Neuronal stem cell (in vitro differentiated cells): ENCODE data around the gene CNMD.

ENCODE experiments used
- DNase-seq: peaks from one replicate; pipeline ENCODE4 v3.0.0-alpha.2; 2013; ENCODE audit warnings: low spot score
- H2AFZ ChIP-seq: one replicate; pipeline ENCODE4 v1.6.1; 2013; ENCODE audit warnings: mild to moderate bottlenecking, low read length, inconsistent platforms
- H2AK5ac ChIP-seq: 2 replicates; pipeline ENCODE4 v1.6.1; 2013; ENCODE audit warnings: low read depth, mild to moderate bottlenecking, inconsistent platforms, low read length, moderate library complexity, mixed read lengths
- H2BK120ac ChIP-seq: 2 replicates; pipeline ENCODE4 v1.6.1; 2013; ENCODE audit warnings: low read depth, mild to moderate bottlenecking, inconsistent platforms, low read length, moderate library complexity, mixed read lengths
- H2BK12ac ChIP-seq: one replicate; pipeline ENCODE4 v1.6.1; 2013; ENCODE audit warnings: low read length, inconsistent platforms
- H2BK15ac ChIP-seq: 2 replicates; pipeline ENCODE4 v1.6.1; 2013; ENCODE audit warnings: mild to moderate bottlenecking, low read length, inconsistent platforms, mixed read lengths
- H2BK5ac ChIP-seq: one replicate; pipeline ENCODE4 v1.6.1; 2013; ENCODE audit warnings: inconsistent platforms, mild to moderate bottlenecking, low read length, moderate library complexity
- H3K14ac ChIP-seq: one replicate; pipeline ENCODE4 v1.6.1; 2013; ENCODE audit warnings: low read length, inconsistent platforms
- H3K18ac ChIP-seq: 2 replicates; pipeline ENCODE4 v1.6.1; 2013; ENCODE audit warnings: low read length, inconsistent platforms
- H3K23ac ChIP-seq: 2 replicates; pipeline ENCODE4 v1.6.1; 2013; ENCODE audit warnings: low read depth, mild to moderate bottlenecking, mixed read lengths, low read length, inconsistent platforms; ENCODE audit not compliant: poor library complexity
- H3K27ac ChIP-seq: replicated peaks from 3 replicates; pipeline ENCODE4 v1.5.1; 2013; ENCODE audit warnings: low read length, inconsistent platforms
- H3K27me3 ChIP-seq, 3 experiments: 2 replicates each; pipeline ENCODE4 v1.6.1; 2013; ENCODE audit warnings: low read length in 3 of 3, mild to moderate bottlenecking in 2 of 3, inconsistent platforms in 1 of 3, low read depth in 1 of 3, mixed read lengths in 1 of 3, moderate library complexity in 1 of 3; ENCODE audit not compliant: control insufficient read depth in 3 of 3, insufficient read depth in 3 of 3
- H3K36me3 ChIP-seq, 2 donors: replicated peaks in 1 of 2; 2 replicates each; pipeline ENCODE4 v1.6.1; 2013; ENCODE audit warnings: low read length in 2 of 2; ENCODE audit not compliant: control insufficient read depth in 2 of 2, insufficient read depth in 2 of 2
- H3K4ac ChIP-seq: 2 replicates; pipeline ENCODE4 v1.6.1; 2013; ENCODE audit warnings: inconsistent platforms, mild to moderate bottlenecking, low read length, moderate library complexity
- H3K4me1 ChIP-seq, 2 donors: 1 replicate in 1 of 2; 2 replicates in 1 of 2; pipeline ENCODE4 v1.6.1; 2013; ENCODE audit warnings: low read length in 2 of 2, low read depth in 1 of 2; ENCODE audit not compliant: control insufficient read depth in 2 of 2, insufficient read depth in 1 of 2
- H3K4me2 ChIP-seq: one replicate; pipeline ENCODE4 v1.6.1; 2013; ENCODE audit warnings: mild to moderate bottlenecking, low read length, inconsistent platforms; ENCODE audit not compliant: insufficient read depth, poor library complexity, severe bottlenecking
- H3K4me3 ChIP-seq, 2 donors: 2 replicates each; pipeline ENCODE4 v1.5.1; 2013; ENCODE audit warnings: low read length in 2 of 2, mild to moderate bottlenecking in 2 of 2, inconsistent platforms in 1 of 2, moderate library complexity in 1 of 2
- H3K79me1 ChIP-seq: one replicate; pipeline ENCODE4 v1.6.1; 2013; ENCODE audit warnings: low read depth, mild to moderate bottlenecking, inconsistent platforms, low read length, moderate library complexity
- H3K9ac ChIP-seq: one replicate; pipeline ENCODE4 v1.6.1; 2013; ENCODE audit warnings: mild to moderate bottlenecking, low read depth, low read length, inconsistent platforms; ENCODE audit not compliant: poor library complexity
- H3K9me3 ChIP-seq, 2 donors: replicated peaks in 1 of 2; 2 replicates each; pipeline versions ENCODE3 to v1.6.1; 2013; ENCODE audit warnings: low read length in 2 of 2, mild to moderate bottlenecking in 2 of 2, inconsistent platforms in 1 of 2, low read depth in 1 of 2, mixed read lengths in 1 of 2, moderate library complexity in 1 of 2; ENCODE audit not compliant: control insufficient read depth in 2 of 2, insufficient read depth in 1 of 2
- H4K8ac ChIP-seq: one replicate; pipeline ENCODE4 v1.6.1; 2013; ENCODE audit warnings: low read depth, mild to moderate bottlenecking, inconsistent platforms, low read length, moderate library complexity
- H4K91ac ChIP-seq: one replicate; pipeline ENCODE4 v1.6.1; 2013; ENCODE audit warnings: low read length, low read depth, mild to moderate bottlenecking, inconsistent platforms; ENCODE audit not compliant: poor library complexity
- WGBS, 2 donors: extraction: QIAGEN DNeasy Blood & Tissue Kit; methylation state at CpG; one replicate each; pipeline ENCODE4 v1.1.7; 2013; ENCODE audit warnings: missing lambda C conversion rate in 2 of 2, mixed read lengths in 1 of 2; ENCODE audit not compliant: insufficient read length in 2 of 2, insufficient replicate concordance in 1 of 2; ENCODE audit errors: extremely low coverage in 2 of 2; 5-methylcytosine and 5-hydroxymethylcytosine counted together

The CNMD gene

GRCh38 chr13:52659340-52659739 lies 80.3 kb downstream of the CNMD start:
- Histone ChIP-seq H3K36me3 (peaks cover 3 to 96% of the 10 kb centered on the region in 2 donors), H3K27ac (no peak overlapping the region), H3K18ac (no peak overlapping the region)

More at GRCh38 chr13:52659340-52659739, 80.3 kb downstream of the CNMD start:
- no peak overlapping the region for H4K8ac ChIP-seq
- no peak overlapping the region for H2BK15ac ChIP-seq
- no peak overlapping the region for H3K9ac ChIP-seq
- no peak overlapping the region for H2BK5ac ChIP-seq
- no peak overlapping the region for H3K14ac ChIP-seq
- no peak overlapping the region for H3K4me3 ChIP-seq
- no peak overlapping the region for H4K91ac ChIP-seq
- no peak overlapping the region for H3K4ac ChIP-seq
- H3K4me1 ChIP-seq: no peaks in the 10 kb centered on the region
- H3K9me3 ChIP-seq: no peaks in the 10 kb centered on the region
- no peak overlapping the region for H2AK5ac ChIP-seq
- no peak overlapping the region for H2AFZ ChIP-seq
- H3K27me3 ChIP-seq: no peaks in the 10 kb centered on the region
- H2BK120ac ChIP-seq: no peak overlapping the region
- H3K23ac ChIP-seq: no peak overlapping the region
- no peak for DNase-seq
- no peak overlapping the region for H3K4me2 ChIP-seq
- WGBS, 2 donors: 100% methylated on average over 1 of the region's 2 CpGs; no CpG with 5 or more reads in 1 of the 2 donors
- no peak overlapping the region for H2BK12ac ChIP-seq
- H3K79me1 ChIP-seq: no peaks in the 10 kb centered on the region
